C4-2B (cell line): ENCODE data around the gene ZC3H14.

Experiments used
- ZFX ChIP-seq: fragments of 450-650 bp; IDR thresholded peaks from 2 replicates; pipeline ENCODE4 v1.6.1; 2017
- TF ChIP-seq, protein P1 (sequence below): fragments of 450-650 bp; conservative IDR thresholded peaks from 2 replicates; pipeline ENCODE4 v1.5.1; 2017; ENCODE audit warnings: mild to moderate bottlenecking

DNA sequence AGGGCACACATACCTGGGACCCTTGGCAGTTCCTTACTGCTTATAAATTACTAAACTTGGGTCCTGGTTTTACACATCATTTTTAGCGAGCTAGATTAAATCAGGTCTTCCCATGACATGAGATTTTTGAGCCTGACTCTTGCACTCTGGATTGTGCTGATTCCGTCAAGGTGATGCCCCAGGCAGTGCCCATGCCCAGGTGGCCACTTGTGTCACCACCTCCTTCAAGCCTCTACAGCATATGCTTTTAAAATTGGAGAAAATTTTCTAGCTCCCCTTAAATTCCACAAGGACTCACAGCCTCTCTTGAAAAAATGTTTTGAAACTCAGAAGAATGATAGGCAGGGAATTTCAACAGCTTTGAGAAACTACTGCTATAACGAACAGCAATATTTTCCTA is 17.6 kb upstream of the ZC3H14 start:
- TF ChIP-seq, protein P1, sequence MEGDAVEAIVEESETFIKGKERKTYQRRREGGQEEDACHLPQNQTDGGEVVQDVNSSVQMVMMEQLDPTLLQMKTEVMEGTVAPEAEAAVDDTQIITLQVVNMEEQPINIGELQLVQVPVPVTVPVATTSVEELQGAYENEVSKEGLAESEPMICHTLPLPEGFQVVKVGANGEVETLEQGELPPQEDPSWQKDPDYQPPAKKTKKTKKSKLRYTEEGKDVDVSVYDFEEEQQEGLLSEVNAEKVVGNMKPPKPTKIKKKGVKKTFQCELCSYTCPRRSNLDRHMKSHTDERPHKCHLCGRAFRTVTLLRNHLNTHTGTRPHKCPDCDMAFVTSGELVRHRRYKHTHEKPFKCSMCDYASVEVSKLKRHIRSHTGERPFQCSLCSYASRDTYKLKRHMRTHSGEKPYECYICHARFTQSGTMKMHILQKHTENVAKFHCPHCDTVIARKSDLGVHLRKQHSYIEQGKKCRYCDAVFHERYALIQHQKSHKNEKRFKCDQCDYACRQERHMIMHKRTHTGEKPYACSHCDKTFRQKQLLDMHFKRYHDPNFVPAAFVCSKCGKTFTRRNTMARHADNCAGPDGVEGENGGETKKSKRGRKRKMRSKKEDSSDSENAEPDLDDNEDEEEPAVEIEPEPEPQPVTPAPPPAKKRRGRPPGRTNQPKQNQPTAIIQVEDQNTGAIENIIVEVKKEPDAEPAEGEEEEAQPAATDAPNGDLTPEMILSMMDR = no peak
- TF ChIP-seq ZFX = no peak
